ENCODE data around the gene FMNL2. TPM values are rescaled to one million over a fixed set of nuclear protein-coding genes. Genes with fewer than 3 reads are reported as not detected.
A peak's percentile ranks its signal among the peaks of the same experiment; 100 is the strongest.

Gene FMNL2
- polyA plus RNA-seq, 4 donors = 87.2 to 123 (median 98.3) TPM

- DNase-seq (ENCODE audit: low read depth in 4 of 4, low spot score in 2 of 4) = no peak
Measured at GRCh38 chr2:152396763-152397162, 61.8 kb downstream of the FMNL2 start.

GRCh38 chr2:152399003-152399402 lies 64.0 kb downstream of the FMNL2 start:
- no peak for DNase-seq (ENCODE audit: low read depth in 4 of 4, low spot score in 2 of 4)

- no peak for DNase-seq (ENCODE audit: low read depth in 4 of 4, low spot score in 2 of 4)
Measured at GRCh38 chr2:152400607-152401214, 65.7 kb downstream of the FMNL2 start.

GRCh38 chr2:152402780-152403759 lies 68.1 kb downstream of the FMNL2 start:
- DNase-seq (ENCODE audit: low read depth in 4 of 4, low spot score in 2 of 4) = no peak

GRCh38 chr2:152405206-152406118 lies 70.5 kb downstream of the FMNL2 start:
- no peak for DNase-seq (ENCODE audit: low read depth in 4 of 4, low spot score in 2 of 4)

- DNase-seq (ENCODE audit: low read depth in 4 of 4, low spot score in 2 of 4) = no peak
Measured at GRCh38 chr2:152406119-152406835, 71.3 kb downstream of the FMNL2 start.

- no peak for DNase-seq (ENCODE audit: low read depth in 4 of 4, low spot score in 2 of 4)
Measured at GRCh38 chr2:152406836-152407161, 71.8 kb downstream of the FMNL2 start.

GRCh38 chr2:152407204-152407721 lies 72.3 kb downstream of the FMNL2 start:
- DNase-seq (ENCODE audit: low read depth in 4 of 4, low spot score in 2 of 4) = peak in 1 of 4 donors; percentile 40

GRCh38 chr2:152407806-152408205 lies 72.8 kb downstream of the FMNL2 start:
- no peak for DNase-seq (ENCODE audit: low read depth in 4 of 4, low spot score in 2 of 4)

GRCh38 chr2:152408254-152408653 lies 73.3 kb downstream of the FMNL2 start:
- no peak for DNase-seq (ENCODE audit: low read depth in 4 of 4, low spot score in 2 of 4)

GRCh38 chr2:152409386-152410164 lies 74.6 kb downstream of the FMNL2 start:
- DNase-seq (ENCODE audit: low read depth in 4 of 4, low spot score in 2 of 4) = no peak

GRCh38 chr2:152410165-152410597 lies 75.2 kb downstream of the FMNL2 start:
- DNase-seq (ENCODE audit: low read depth in 4 of 4, low spot score in 2 of 4) = no peak

GRCh38 chr2:152411154-152411553 lies 76.2 kb downstream of the FMNL2 start:
- DNase-seq (ENCODE audit: low read depth in 4 of 4, low spot score in 2 of 4) = no peak

- no peak for DNase-seq (ENCODE audit: low read depth in 4 of 4, low spot score in 2 of 4)
Measured at GRCh38 chr2:152413228-152414030, 78.5 kb downstream of the FMNL2 start.

GRCh38 chr2:152415231-152415642 lies 80.3 kb downstream of the FMNL2 start:
- no peak for DNase-seq (ENCODE audit: low read depth in 4 of 4, low spot score in 2 of 4)

- DNase-seq (ENCODE audit: low read depth in 4 of 4, low spot score in 2 of 4) = no peak
Measured at GRCh38 chr2:152415796-152416195, 80.8 kb downstream of the FMNL2 start.

GRCh38 chr2:152418688-152419087 lies 83.7 kb downstream of the FMNL2 start:
- DNase-seq (ENCODE audit: low read depth in 4 of 4, low spot score in 2 of 4) = no peak

- no peak for DNase-seq (ENCODE audit: low read depth in 4 of 4, low spot score in 2 of 4)
Measured at GRCh38 chr2:152419944-152420343, 85.0 kb downstream of the FMNL2 start.
